ENCODE data around the gene LMAN1L.

GRCh38 chr15:74838137-74838516, 25.5 kb downstream of the LMAN1L start:
- TF ChIP-seq CTCF (IDR thresholded peaks at IDR 0.05; ENCODE audit: low read length) (no peak), EZH2 (IDR thresholded peaks at IDR 0.05; ENCODE audit: borderline replicate concordance, low read length) (no peak)
